ENCODE measurements around the gene ENC1.

ENC1 gene

DNA sequence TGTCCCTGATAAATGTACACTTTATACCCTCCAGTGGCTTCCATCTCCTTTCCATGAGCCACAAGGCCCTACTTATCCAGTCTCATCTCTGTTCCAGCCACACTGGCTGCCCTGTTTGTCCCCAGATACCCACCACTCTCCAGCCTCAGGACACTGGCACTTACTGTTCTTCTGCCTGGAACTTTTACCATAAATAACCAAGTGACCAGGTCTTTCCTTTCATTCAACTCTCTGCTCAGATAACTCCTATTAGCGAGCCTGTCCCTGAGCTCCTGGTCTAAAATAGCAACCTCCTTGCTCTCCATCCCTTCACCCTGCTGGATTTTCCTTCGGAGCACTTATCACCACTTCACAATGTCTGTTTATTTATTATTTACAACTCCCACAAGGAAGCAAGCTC is 16.6 kb upstream of the ENC1 start:
- DNase-seq (ENCODE audit: low spot score), result no peak

DNA sequence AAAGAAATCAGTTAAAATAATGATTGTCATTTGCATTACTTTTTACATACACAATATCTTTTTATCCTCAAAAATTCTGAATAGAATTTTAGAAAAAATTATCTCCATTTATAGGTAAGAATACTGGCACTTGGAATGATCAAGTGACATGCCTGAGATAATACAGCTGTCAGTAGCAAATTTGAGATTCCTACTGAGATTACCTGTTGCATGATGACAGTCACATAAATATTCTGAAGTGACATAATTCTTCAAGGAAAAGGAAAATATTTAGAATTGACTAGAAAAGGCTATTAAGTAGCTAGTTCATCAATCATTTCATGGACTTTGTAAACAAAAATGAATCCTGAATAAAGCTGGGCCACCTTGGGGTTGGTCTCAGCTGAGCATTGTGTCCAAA is 15.2 kb upstream of the ENC1 start:
- no peak for DNase-seq (ENCODE audit: low spot score)

DNA sequence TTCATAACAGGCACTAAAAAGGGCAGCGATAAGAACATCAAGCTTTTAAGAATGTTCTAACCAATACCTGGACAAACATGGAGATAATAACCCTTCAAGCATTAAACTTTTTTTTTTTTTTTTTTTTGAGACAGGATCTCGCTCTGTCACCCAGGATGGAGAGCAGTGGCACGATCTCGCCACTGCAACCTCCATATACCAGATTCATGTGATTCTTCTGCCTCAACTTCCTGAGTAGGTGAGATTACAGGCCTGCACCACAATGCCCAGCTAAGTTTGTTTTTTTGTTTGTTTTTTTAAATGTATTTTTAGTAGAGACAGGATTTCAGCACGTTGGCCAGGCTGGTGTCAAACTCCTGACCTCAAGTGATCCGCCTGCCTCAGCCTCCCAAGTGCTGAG is 14.7 kb upstream of the ENC1 start:
- no peak for DNase-seq (ENCODE audit: low spot score)

DNA sequence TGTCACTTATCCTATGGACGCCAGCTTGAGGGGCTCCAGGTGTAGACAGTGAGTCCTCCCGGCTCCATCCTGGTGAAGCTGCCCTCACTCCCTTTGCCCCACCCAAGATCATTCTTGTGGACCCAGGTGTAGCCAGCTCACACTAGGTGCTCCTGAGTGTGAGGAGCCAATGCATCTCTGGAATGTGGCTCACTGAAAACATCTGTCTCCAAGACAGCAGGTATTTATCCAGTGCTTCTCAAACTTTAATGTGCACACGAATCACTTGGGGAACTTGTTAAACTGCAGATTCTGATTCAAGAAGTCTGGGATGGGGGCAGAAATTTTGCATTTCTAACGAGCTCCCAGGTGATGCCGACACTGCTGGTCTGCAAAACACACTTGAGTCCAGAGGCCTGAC is 13.5 kb upstream of the ENC1 start:
- DNase-seq (ENCODE audit: low spot score), result no peak

DNA sequence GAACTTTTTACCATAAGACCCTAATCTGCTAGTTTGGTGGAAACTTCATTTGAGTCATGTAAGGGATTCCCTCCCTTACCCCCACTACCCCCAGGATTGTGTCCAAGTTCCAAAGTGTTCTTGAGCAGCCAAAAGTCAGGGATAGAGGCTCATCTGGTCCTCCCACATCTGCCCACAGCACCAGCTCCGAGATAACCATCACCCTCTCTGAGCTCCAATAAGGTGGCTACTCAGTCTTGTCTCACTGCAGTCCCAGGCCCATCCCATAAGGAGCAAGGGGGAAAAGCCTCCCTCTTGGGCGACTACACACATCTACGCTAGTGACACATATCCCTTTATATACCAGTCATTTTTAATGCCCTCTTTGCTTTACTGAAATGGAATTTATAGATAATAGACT is 12.0 kb upstream of the ENC1 start:
- no peak for DNase-seq (ENCODE audit: low spot score)

DNA sequence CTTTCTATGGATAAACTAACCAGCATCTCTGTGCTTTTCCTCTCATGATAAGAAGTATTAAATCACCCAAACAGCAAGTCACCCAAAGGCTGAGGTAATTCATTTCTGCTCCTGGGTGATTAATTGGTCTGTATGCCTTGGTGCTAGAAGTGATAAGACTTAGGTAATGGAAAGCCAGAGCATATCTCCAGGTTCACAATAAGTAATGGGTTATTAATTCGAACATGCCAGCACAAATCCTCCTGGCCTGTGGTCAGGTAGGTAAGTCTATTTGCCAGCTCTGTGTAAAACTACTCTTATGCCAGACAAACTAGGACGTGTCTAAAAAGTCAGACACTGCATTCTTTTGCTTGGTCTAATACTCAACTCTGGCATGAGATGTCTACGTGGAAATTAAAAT is 11.2 kb upstream of the ENC1 start:
- DNase-seq (ENCODE audit: low spot score), result no peak

DNA sequence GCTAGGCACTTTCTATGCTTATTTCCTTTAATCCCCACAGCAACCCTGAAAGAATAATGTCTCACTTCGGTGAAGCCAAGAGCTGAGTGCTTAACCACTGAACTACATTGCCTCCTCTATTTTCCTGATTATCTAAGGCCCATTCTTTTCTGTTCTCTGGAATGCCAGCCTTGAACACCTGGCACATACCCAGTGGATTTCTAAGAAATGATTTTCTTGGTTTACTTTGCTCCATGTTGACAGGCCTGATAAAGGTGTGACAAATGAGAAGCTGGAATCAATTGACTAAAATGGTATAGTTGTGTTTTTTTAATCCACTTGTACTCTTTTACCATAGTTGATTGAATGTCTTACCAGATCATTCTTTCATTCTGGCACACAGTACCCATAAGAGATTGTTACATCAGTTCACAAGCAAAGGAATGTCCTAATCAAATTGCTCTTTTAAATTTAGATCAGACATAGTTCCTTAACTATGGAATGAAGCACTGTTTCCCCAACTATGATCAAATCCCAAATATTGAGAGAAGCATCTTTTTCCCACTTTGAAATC is 9.0 kb upstream of the ENC1 start:
- no peak for DNase-seq (ENCODE audit: low spot score)

DNA sequence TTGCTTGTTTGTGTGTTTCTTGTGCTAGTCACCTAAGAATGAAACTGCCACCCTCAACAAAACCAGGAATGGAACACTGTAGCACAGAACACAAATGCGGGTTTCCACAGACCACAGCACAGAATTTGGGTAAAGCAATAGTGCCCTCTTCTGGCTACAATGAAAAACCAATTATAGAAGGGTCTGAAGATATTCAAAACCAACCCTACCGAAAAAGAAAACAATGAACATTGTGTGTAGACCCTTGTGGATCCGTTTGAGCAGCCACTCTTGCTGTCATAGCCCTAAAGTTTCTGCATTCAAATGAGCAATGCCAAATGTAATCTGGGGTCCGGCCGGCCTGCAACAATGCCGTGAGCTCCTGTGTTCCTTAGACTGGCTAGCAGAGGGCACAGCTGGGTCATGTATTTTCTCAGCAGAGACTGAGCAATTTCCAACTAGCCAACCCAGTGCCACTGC is 8.3 kb upstream of the ENC1 start:
- peak; percentile 71 for DNase-seq (ENCODE audit: low spot score)

DNA sequence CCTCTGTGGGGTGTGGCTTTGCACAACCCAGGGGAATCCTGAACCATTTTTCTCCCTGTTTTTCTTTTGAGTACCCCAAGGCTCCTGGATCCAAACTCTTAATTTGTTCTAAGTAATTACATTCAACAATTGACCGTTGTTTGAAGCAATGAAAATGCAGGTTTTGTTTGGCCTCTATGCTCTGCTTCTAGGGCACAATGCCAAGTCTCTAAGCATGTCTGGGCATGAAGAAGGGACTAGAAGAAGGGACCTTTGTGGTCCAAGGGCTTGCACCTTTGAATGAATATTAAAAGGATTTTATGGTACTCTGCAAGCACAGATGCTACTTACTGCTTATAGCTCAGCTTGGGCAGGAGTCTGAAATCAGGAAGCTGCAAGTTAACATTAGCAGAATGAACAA is 6.6 kb upstream of the ENC1 start:
- DNase-seq (ENCODE audit: low spot score), result no peak

DNA sequence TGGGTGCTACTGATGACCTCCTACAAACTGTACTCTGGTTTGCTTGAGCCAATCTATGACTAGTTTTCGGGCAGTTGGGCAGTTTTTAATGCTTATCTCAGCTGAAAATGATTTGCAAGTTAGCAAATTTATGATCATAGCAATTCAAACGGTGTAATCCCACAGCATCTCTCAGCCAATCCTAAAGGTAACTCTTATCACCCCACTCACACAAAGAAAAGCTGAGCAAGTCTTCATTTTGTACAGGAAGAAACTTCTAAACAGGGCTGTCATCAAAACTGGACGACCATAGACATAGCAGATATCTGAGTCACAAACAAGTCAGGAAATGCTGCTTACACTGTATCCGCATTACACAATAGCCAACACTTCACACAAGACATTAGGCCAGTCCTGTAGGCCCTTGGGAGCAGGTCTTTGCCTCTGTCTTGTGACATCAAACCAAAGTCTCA is 2.6 kb upstream of the ENC1 start:
- peak; percentile 95 for DNase-seq (ENCODE audit: low spot score)

DNA sequence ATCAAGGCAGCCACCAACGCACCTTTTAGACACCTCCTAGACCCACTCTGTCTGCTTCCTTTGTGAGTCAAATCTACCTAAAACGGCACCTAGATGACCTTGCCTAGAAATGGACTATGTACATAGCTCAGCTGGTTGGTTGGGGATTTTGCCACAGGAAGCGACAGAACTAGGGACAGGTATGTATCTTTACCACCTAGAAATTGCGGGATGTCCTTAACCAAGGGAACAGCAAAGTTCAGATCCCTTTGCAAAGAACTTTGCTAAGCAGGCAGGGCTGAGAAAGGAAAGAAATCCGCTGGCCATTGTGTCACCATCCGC is 2.0 kb upstream of the ENC1 start:
- DNase-seq (ENCODE audit: low spot score), result no peak

DNA sequence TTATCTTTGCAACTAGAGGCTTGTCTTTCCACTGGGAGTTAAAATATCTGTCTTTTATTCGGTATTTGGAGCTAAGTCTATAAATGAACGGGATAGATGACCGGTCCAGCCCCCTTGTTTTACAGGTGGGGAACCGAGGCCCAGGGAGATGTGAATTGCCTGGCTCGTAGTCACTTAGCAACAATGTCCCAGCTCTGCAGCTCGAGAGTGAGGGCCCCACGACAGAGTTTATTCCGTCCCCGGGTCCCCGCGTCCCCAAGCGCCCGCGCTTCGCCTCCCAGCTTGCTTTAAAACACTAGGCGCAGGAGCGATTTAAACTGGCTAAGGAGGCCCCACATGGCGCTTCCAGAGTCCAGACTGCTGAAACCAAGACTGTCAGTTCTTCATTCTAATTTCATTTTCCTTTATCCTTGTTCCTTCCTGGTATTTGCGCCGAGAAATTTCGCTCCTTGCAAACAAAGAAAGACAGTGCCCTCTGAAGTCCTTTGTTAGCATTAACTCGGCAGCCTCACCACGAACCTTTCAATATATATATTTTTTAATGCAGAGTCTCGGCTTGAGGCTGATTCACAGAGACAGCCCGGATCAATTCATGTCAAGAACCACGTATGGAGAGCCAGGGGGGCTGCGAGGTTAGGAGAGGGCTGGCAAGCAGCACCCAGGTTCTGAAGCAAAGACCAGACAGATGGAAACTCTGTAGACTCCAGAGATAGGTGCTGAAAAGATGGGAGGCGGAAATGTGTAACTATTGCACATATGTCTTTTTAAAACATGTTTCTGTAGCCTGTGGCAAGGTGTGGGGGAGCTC is 1.4 kb upstream of the ENC1 start:
- DNase-seq (ENCODE audit: low spot score), result peak; percentile 81

DNA sequence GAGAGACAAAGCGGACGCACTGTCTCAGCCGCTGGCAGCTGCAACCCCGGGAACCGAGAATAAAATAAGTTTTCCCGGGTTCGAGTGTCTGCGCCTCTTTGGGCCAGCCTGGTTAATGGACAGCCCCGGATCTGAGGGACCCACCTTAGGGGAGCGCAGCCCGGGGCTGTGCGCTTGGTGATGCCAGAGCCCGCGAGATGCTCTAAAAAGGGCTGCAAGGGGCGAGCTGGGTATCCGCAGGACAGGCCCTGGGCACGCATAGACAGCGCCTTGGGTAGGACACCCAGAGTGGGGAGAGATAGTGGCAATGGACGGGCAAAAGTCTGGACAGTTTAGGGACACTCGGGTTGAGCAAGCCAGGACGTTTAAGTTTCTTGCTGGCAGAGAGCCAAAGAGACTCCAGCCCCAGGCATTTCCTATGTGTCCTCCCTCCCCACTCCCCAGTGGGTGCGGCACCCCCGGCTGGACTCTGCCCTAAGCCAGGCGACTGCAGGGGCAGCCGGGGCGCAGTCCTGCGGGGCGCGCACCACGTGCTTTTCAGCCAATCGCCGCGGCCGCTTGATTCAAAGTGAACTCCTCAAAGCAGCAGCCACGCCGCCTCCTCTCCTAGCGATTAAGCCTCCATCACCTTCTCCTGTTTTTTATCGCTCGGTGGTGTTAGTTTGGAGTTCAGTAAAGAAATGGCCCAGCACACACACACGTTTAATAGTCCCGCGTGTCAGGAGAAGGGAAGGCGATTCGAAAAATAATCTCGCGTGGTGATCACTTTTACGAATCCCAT is 616 bp upstream of the ENC1 start:
- DNase-seq (ENCODE audit: low spot score), result peak; percentile 83

DNA sequence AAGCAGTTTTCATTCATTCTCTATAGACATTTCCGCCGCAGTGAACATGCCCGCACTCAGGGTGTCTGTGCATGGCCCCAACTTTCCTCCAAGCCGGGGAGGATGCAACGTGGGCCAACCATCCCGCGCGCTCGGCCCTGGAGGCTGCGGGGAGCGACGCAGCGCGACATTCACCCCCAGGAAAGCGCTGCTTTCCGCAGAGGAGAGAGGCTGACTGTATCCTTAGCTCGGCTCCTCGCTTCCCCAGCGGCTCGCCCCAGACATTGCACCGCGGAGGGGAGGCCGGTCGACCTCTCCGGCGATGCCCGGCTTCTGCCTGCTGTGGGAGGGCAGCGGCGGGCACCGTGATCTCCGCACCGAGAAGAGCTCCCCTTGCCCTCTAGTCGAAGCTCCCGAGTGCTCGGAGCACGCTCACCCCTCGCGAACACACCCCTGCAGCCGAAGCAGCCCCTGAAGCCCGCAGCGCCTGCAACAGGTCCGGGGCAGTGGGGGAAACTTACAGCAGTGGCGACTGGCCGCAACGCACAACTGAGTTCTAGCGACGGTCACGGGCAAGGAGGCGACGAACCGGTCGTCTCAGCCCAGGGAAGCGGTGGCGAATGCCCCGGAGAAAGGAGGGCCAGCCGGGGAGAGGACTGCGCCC is 600 bp downstream of the ENC1 start:
- DNase-seq (ENCODE audit: low spot score), result peak; percentile 68

DNA sequence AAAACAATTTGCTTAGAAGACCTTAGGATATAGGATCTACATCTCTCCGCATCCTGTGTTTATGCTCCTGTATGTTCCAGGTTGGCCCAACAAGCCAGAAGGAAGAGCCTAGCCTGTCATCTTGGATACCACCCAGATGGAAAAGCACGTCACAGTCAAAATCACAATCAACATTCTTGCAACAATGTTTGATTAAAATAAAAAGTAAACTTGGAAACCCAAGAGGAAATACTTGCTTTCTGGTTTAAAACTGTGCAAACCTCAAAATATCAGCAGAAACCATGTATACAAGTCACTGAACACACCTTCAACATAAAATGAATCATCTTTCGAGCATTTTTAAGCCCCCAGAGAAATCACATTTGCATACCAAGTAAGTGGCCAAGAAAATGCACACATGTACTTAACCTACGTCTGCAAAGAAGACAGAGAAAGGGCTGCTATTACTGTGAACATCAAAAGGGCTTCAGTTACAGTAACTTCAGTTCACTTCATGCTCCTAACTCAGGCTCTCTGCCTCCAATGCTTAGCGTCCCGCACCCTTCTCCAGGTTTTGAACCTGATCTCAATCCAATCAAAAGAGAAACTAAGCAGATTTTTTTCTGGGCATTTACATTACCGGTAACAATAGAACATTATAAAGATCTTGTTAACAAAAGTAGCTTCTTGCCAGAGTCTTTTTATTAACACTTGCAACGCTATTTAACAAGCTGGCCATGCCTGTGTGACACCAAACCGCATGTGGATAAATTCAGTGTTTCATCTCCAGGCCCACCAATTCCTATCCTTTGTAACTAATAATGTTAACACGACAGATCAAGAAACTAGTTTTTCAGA is 1.3 kb downstream of the ENC1 start:
- DNase-seq (ENCODE audit: low spot score), result peak; percentile 68

DNA sequence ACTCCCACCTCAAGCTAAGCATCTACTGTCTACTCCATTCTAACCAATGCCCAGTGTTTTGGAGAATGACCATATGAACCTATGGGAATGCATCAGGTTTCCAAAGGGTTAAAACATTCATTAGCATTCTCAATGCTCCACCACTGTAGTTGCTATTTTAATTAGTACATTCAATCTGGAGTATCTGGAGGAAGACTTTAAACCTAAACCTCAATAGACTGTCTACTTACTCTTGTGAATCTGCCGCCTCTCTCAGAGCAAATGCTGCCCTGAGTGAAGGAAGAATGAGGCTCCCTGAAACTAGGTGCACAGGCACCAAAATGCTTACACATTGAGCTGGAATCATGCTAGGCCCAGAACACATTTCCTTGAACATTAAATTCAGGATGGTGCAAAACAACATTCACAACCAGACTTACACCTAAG is 2.0 kb downstream of the ENC1 start:
- DNase-seq (ENCODE audit: low spot score), result peak; percentile 34

DNA sequence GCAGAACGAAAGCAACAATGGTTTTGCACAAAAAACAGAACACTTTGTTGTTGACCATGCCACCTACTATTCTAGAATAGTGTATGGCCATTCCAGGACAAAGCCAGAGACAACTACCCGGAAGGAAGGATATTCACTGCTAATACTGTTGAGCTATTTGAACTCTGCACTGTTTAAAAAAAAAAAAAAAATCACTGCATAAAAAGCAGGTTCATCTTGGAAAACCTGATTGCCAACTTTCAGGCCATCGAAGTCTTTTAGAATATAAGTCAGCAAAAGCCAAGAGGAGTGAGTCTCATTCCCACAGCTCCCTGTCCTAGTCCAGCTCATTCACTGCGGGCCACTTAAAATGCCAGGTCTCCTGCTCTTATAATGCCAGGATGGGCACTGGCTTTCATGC is 4.0 kb downstream of the ENC1 start:
- no peak for DNase-seq (ENCODE audit: low spot score)

DNA sequence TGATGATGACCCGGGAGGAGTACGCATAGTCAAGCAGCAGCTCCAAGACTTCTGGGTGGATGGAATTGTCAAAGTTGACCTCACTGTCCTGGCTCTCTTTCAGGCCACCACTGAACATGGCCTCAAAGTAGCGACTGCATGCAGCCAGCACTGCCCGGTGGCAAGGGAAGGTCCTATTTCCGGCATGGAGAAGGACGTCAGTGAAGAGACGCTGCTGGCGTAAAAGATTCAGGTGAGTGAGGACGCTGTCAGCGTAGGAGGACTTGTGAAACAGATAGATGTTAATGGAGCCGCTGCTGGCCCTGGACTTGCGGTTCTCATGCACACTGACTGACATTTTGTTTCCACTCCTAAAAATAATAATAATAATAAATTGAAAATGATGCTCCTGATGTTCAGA is 4.4 kb downstream of the ENC1 start:
- no peak for DNase-seq (ENCODE audit: low spot score)

DNA sequence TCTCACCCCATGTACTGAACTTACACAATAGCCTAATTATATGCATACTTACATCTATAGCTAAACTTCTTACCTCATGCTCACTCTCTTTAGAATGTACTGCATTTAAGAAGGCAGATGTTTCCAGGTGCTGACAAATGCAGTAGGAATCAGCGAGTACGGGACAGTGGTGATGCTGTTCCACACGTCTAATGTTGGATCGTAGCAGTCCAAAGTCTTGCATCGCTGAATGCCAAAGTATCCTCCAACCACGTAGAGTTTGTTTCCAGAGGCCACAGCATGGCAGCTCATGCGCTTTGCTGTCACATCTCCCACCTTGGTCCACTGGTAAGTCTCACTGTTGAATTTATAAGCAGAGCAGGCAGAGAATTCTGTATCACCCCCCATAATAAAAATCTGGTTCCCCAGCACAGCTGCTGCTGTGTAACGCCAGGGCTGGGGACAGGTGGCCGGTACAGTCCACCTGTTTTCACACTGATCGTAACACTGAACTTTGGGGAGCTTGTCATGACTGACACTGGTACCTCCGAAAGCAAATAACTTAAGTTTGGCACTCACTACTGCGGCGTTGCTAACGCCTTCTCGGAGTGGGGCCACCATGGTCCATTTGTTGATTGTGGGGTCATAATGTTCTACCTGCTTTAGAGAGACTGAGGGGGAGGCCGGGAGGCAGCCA is 5.8 kb downstream of the ENC1 start:
- no peak for DNase-seq (ENCODE audit: low spot score)

DNA sequence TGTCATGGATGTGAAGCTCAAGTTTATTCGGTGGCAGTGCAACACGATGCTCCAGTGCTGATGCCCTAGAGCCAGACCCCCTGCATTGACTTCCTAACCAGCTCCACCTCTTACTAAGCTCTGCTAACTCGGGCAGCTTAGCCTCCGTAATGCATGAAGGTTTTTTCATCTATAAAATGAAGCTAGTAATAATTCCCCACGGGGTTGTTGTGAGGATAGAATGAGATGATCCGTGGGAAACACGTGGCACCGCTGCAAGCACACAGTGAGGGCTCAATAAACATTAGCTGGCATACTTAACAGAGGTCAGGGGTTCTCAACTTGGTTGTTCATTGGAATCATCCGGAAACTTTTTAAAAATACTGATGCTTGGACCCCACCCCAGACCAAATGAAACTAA is 6.8 kb downstream of the ENC1 start:
- DNase-seq (ENCODE audit: low spot score), result no peak

DNA sequence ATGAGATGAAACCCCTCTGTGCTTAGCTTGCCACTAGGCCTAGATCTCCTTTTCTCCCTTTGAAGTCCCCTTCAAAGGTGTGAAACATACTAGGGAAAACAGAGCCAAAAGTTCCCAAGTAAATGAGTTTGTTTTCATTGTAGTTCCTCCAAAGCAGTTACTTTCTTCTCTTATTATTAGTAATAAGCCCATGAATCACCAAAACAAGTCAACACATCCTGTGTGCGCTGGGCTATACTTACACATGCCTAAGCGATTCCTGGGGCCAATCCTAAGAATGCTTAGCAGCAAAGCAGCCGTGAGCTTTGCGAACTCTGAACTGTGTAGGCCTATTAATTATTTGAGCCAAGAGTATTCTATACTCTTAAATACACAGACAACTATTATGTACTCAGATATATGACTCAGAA is 7.6 kb downstream of the ENC1 start:
- DNase-seq (ENCODE audit: low spot score), result peak; percentile 32

Data from RKO (cell line).